ENCODE data around the gene TMEM106C. TPM values are rescaled to one million over a fixed set of nuclear protein-coding genes. Genes with fewer than 3 reads are reported as not detected.

TMEM106C gene
- total and polyA plus RNA-seq, 9 of the 15 experiments (the other 6 are each of a cell fraction or from before 2014, with no cell fraction given), result 37.6 to 183 (median 57.2) TPM

- TF ChIP-seq PYGO2 (tag; IDR thresholded peaks at IDR 0.05) (no peak), ZNF232 (CRISPR knock-in tag; IDR thresholded peaks at IDR 0.05) (no peak)
Observed at GRCh38 chr12:47940773-47941474, 22.5 kb upstream of the TMEM106C start (continued).

DNA sequence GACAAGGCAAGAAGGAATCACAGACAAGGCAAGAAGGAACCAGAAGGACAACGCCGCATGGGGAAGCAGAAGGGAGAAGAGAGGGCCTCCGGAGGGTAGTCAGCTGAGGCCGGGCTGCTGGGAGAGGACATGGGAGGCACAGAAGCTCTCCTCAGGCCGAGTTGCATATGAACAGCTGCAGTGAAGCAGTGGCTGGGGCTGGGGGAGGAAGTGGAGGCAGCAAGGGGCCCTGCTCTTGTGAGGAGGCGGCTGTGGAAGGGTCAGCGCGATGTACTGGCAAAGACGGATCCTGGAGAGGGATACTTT, 22.0 kb upstream of the TMEM106C start:
- Histone ChIP-seq H3K4me3 (no peak overlapping the region), H3K9me3 (replicated peaks; ENCODE audit: control insufficient read depth, insufficient read depth, low read depth, low read length) (no peaks in the 10 kb centered on the region), H3K4me1 (replicated peaks in 1 of 2; ENCODE audit: control insufficient read depth in 2 of 2, insufficient read depth in 2 of 2, low read length in 2 of 2) (peaks cover 0 to 23% of the 10 kb centered on the region in 2 experiments; a peak in 3 of 5 replicates), H4K20me1 (replicated peaks; ENCODE audit: control insufficient read depth, insufficient read depth, low read length) (no peaks in the 10 kb centered on the region), H3K9ac (ENCODE audit: insufficient read depth in 1 of 2, low read depth in 2 of 2, low read length in 2 of 2) (no peak overlapping the region), H3K36me3 (ENCODE audit: control insufficient read depth, insufficient read depth, low read length) (no peaks in the 10 kb centered on the region), H3K79me2 (ENCODE audit: control insufficient read depth, insufficient read depth, low read length) (no peaks in the 10 kb centered on the region), H3K9me1 (ENCODE audit: control insufficient read depth, insufficient read depth, low read length) (no peaks in the 10 kb centered on the region), H3K27me3 (ENCODE audit: control insufficient read depth in 2 of 2, insufficient read depth in 2 of 2, low read length in 2 of 2) (peaks cover 31 to 58% of the 10 kb centered on the region in 2 experiments; a peak in 4 of 5 replicates), H3K4me2 (ENCODE audit: insufficient read depth, low read length) (no peak overlapping the region), H2AFZ (ENCODE audit: low read depth, low read length) (no peak overlapping the region), H3K27ac (ENCODE audit: extremely low read depth, low read depth, low read length) (no peak overlapping the region)
- in situ Hi-C loops (cut with MboI), result no loop called here
- no TSS peak for BruUV-seq (replicated peaks)
- POLR2A ChIA-PET, result interaction anchor here (0.6 to 0.7 kb wide), 2 partner anchors 42 to 275 kb away, joined by 3 to 5 read pairs; no protein-coding TSS in a partner anchor
- ATAC-seq (no peak), DNase-seq (ENCODE audit: extremely low read depth in 1 of 4, low spot score in 3 of 4) (no peak), FAIRE-seq (no peak)
- WGBS (ENCODE audit: insufficient coverage, low coverage, missing lambda C conversion rate), result 20% methylated on average over 9 of the region's 9 CpGs
- CTCF ChIA-PET (ENCODE audit: low intra/inter-chr PET ratio), result no interaction called here
- intact Hi-C loops (cut with micrococcal nuclease), result no loop called here
- TF ChIP-seq ZKSCAN1 (IDR thresholded peaks at IDR 0.05; ENCODE audit: low read depth, low read length), result no peak
- no peak for TF ChIP-seq STAT5A (IDR thresholded peaks at IDR 0.05; ENCODE audit: borderline replicate concordance, low read length)
- no peak for TF ChIP-seq TAL1 (IDR thresholded peaks at IDR 0.05)
